Fibroblast of gingiva (primary cell): ENCODE measurements around the gene CD81.

Experiments used
- DNase-seq: peaks from one replicate; pipeline ENCODE4 v3.0.0-alpha.2; 2011; ENCODE audit warnings: low read depth

CD81 gene

GRCh38 chr11:2404735-2405196 lies 27.7 kb downstream of the CD81 start:
- DNase-seq = no peak

- no peak for DNase-seq
These were observed 29.3 kb downstream of the CD81 start for GRCh38 chr11:2406451-2406850.

GRCh38 chr11:2406878-2407410 lies 29.8 kb downstream of the CD81 start:
- no peak for DNase-seq

GRCh38 chr11:2408671-2409070 lies 31.6 kb downstream of the CD81 start:
- no peak for DNase-seq

- DNase-seq = no peak
These were observed 32.0 kb downstream of the CD81 start for GRCh38 chr11:2409126-2409525.

- DNase-seq = no peak
These were observed 32.7 kb downstream of the CD81 start for GRCh38 chr11:2409611-2410468.

GRCh38 chr11:2410616-2411015 lies 33.5 kb downstream of the CD81 start:
- no peak for DNase-seq

- no peak for DNase-seq
These were observed 34.6 kb downstream of the CD81 start for GRCh38 chr11:2411446-2412305.

- DNase-seq = no peak
These were observed 35.2 kb downstream of the CD81 start for GRCh38 chr11:2412323-2412722.

GRCh38 chr11:2413742-2414579 lies 36.9 kb downstream of the CD81 start:
- no peak for DNase-seq

- no peak for DNase-seq
These were observed 37.5 kb downstream of the CD81 start for GRCh38 chr11:2414616-2415015.

- DNase-seq = no peak
These were observed 38.1 kb downstream of the CD81 start for GRCh38 chr11:2415171-2415570.

- no peak for DNase-seq
These were observed 38.7 kb downstream of the CD81 start for GRCh38 chr11:2415601-2416380.

- no peak for DNase-seq
These were observed 39.7 kb downstream of the CD81 start for GRCh38 chr11:2416765-2417164.

- DNase-seq = no peak
These were observed 41.0 kb downstream of the CD81 start for GRCh38 chr11:2417856-2418692.

- no peak for DNase-seq
These were observed 41.7 kb downstream of the CD81 start for GRCh38 chr11:2418693-2419360.

GRCh38 chr11:2419638-2420501 lies 42.8 kb downstream of the CD81 start:
- DNase-seq = peak; percentile 70

- peak; percentile 55 for DNase-seq
These were observed 43.6 kb downstream of the CD81 start for GRCh38 chr11:2420502-2421225.
